GM12878 (cell line): ENCODE measurements around the gene OVOL1. TPM values are rescaled to one million over a fixed set of nuclear protein-coding genes. Genes with fewer than 3 reads are reported as not detected.
A peak's percentile ranks its signal among the peaks of the same experiment; 100 is the strongest.

ENCODE experiments used
- ATAC-seq: fragments of 200-7000 bp; cut with Tn5 transposase; 3 replicates; pipeline ENCODE4 v1.9.1; 2020; ENCODE audit warnings: mild to moderate bottlenecking, moderate library complexity
- BruUV-seq: library from RNA; stranded (reverse); fragments of 400-500 nt; replicated peaks from 2 replicates; lab custom pipeline; 2021; lab: Mats Ljungman, UMichigan
- CTCF ChIA-PET: fragments of 300-600 bp; sonication (Branson Sonifier 250); formaldehyde crosslinking; extraction: SDS; loops from one replicate; lab custom pipeline; 2021; ENCODE audit warnings: inconsistent platforms; lab: Yijun Ruan, JAX
- POLR2A ChIA-PET: fragments of 350-600 bp; formaldehyde crosslinking; extraction: SDS; loops from one replicate; lab custom pipeline; 2021; ENCODE audit warnings: inconsistent platforms; lab: Charles Lee
- RAD21 ChIA-PET: fragments of 300-600 bp; sonication (Branson Sonifier 250); formaldehyde crosslinking; loops from one replicate; lab custom pipeline; 2023; ENCODE audit warnings: antibody characterized with exemption; ENCODE audit not compliant: unreplicated experiment; lab: Charles Lee
- SMC1A ChIA-PET: fragments of 300-600 bp; sonication (Branson Sonifier 250); formaldehyde crosslinking; loops from one replicate; lab custom pipeline; 2023; ENCODE audit not compliant: unreplicated experiment, uncharacterized antibody; lab: Charles Lee
- DNase-seq: peaks from one replicate; pipeline ENCODE4 v3.0.0-alpha.2; 2011; ENCODE audit warnings: low read depth, low spot score
- FAIRE-seq: peaks from 3 replicates; lab custom pipeline; 2011; peaks lifted over from hg19 to GRCh38; lab: Jason Lieb, UNC
- H2AFZ ChIP-seq: 2 replicates; pipeline ENCODE4 v1.6.0; 2011; ENCODE audit warnings: low read depth, low read length, control low read depth; ENCODE audit not compliant: control insufficient read depth
- H3K27ac ChIP-seq: 2 replicates; pipeline ENCODE4 v1.5.1; 2011; ENCODE audit warnings: control low read depth; ENCODE audit not compliant: control insufficient read depth, insufficient read depth
- H3K27me3 ChIP-seq, 2 experiments: replicated peaks in 1 of 2; 2 replicates each; pipeline versions ENCODE4 v1.6.0 to v1.6.1; 2011; ENCODE audit warnings: low read length in 1 of 2; ENCODE audit not compliant: control insufficient read depth in 2 of 2, insufficient read depth in 2 of 2
- H3K36me3 ChIP-seq, 2 experiments: 2 replicates each; pipeline ENCODE4 v1.5.1; 2011; ENCODE audit warnings: low read length in 1 of 2; ENCODE audit not compliant: control insufficient read depth in 2 of 2, insufficient read depth in 2 of 2
- H3K4me1 ChIP-seq: 2 replicates; pipeline ENCODE4 v1.6.1; 2011; ENCODE audit warnings: mild to moderate bottlenecking, low read length, moderate library complexity, mixed read lengths; ENCODE audit not compliant: control insufficient read depth, insufficient read depth
- H3K4me2 ChIP-seq: 2 replicates; pipeline ENCODE4 v1.6.0; 2011; ENCODE audit warnings: control low read depth; ENCODE audit not compliant: control insufficient read depth, insufficient read depth
- H3K4me3 ChIP-seq: fragments of 200-600 bp; sonication (generic); 2 replicates; pipeline ENCODE4 v1.5.1; 2016
- H3K79me2 ChIP-seq: 2 replicates; pipeline ENCODE4 v1.6.0; 2011; ENCODE audit warnings: low read length; ENCODE audit not compliant: control insufficient read depth, insufficient read depth
- H3K9ac ChIP-seq: 2 replicates; pipeline ENCODE4 v1.8.0; 2011; ENCODE audit warnings: low read length, control low read depth, mixed read lengths; ENCODE audit not compliant: control insufficient read depth, insufficient read depth
- H3K9me3 ChIP-seq: replicated peaks from 3 replicates; pipeline ENCODE4 v1.5.1; 2011; ENCODE audit warnings: mild to moderate bottlenecking, low read length; ENCODE audit not compliant: control insufficient read depth, insufficient read depth
- H4K20me1 ChIP-seq: 2 replicates; pipeline ENCODE4 v1.6.0; 2011; ENCODE audit not compliant: control insufficient read depth, insufficient read depth
- BCL3 ChIP-seq: IDR thresholded peaks from 2 replicates; pipeline ENCODE4 v1.6.1; 2011; ENCODE audit warnings: borderline replicate concordance, low read depth, mild to moderate bottlenecking, moderate library complexity, low read length; ENCODE audit not compliant: insufficient read depth, poor library complexity, severe bottlenecking
- BMI1 ChIP-seq: fragments of 450-650 bp; IDR thresholded peaks from 2 replicates; pipeline ENCODE4 v1.6.1; 2016; ENCODE audit warnings: mild to moderate bottlenecking, moderate library complexity, borderline replicate concordance
- FOS ChIP-seq: IDR thresholded peaks from 3 replicates; pipeline ENCODE4 v1.6.1; 2011; ENCODE audit warnings: borderline replicate concordance; ENCODE audit not compliant: insufficient read length; ENCODE audit errors: extremely low read depth
- IKZF1 ChIP-seq: fragments of 450-650 bp; conservative IDR thresholded peaks from 2 replicates; pipeline ENCODE4 v1.6.1; 2017; ENCODE audit warnings: antibody characterized with exemption, mild to moderate bottlenecking
- JUNB ChIP-seq: IDR thresholded peaks from 2 replicates; pipeline ENCODE4 v1.6.1; 2016; ENCODE audit warnings: antibody characterized with exemption, mild to moderate bottlenecking
- MTA2 ChIP-seq: fragments of 450-650 bp; IDR thresholded peaks from 2 replicates; pipeline ENCODE4 v1.6.1; 2016; ENCODE audit warnings: low read depth, mild to moderate bottlenecking, moderate library complexity
- NFIC ChIP-seq: IDR thresholded peaks from 2 replicates; pipeline ENCODE4 v1.6.1; 2012; ENCODE audit warnings: low read depth, mild to moderate bottlenecking, inconsistent platforms, low read length, moderate library complexity
- POU2F2 ChIP-seq: IDR thresholded peaks from 3 replicates; pipeline ENCODE4 v1.6.1; 2011; ENCODE audit warnings: low read depth, mild to moderate bottlenecking, low read length, borderline replicate concordance
- RAD21 ChIP-seq: IDR thresholded peaks from 2 replicates; pipeline ENCODE4 v1.6.1; 2011; ENCODE audit warnings: mild to moderate bottlenecking, low read depth, low read length, moderate library complexity; ENCODE audit not compliant: insufficient read depth
- SMC3 ChIP-seq: IDR thresholded peaks from 2 replicates; pipeline ENCODE4 v1.6.1; 2011; ENCODE audit warnings: low read length, improper control_type of control experiment, borderline replicate concordance
- TARDBP ChIP-seq: IDR thresholded peaks from 2 replicates; pipeline ENCODE4 v1.6.1; 2016; ENCODE audit warnings: borderline replicate concordance
- TCF3 ChIP-seq: IDR thresholded peaks from 2 replicates; pipeline ENCODE4 v1.6.1; 2012; ENCODE audit warnings: low read depth, mild to moderate bottlenecking, low read length, borderline replicate concordance; ENCODE audit not compliant: insufficient read depth
- USF1 ChIP-seq: IDR thresholded peaks from 2 replicates; pipeline ENCODE4 v1.6.1; 2011; ENCODE audit warnings: borderline replicate concordance, low read depth, mild to moderate bottlenecking, moderate library complexity, mixed read lengths, low read length; ENCODE audit not compliant: insufficient read depth; ENCODE audit errors: extremely low read length
- ZNF24 ChIP-seq: fragments of 450-650 bp; IDR thresholded peaks from 2 replicates; pipeline ENCODE4 v1.6.1; 2017; ENCODE audit warnings: antibody characterized with exemption, mild to moderate bottlenecking
- ZNF384 ChIP-seq: IDR thresholded peaks from 2 replicates; pipeline ENCODE4 v1.6.1; 2012; ENCODE audit warnings: low read depth, mild to moderate bottlenecking, low read length, improper control_type of control experiment, borderline replicate concordance
- WGBS: methylation state at CpG from one replicate; pipeline ENCODE4 v1.1.6; 2016; ENCODE audit warnings: low lambda C conversion rate; ENCODE audit not compliant: insufficient replicate concordance, insufficient coverage; ENCODE audit errors: missing lambda C conversion rate; 5-methylcytosine and 5-hydroxymethylcytosine counted together
- in situ Hi-C: fragments of 300-500 bp; cut with MboI; formaldehyde crosslinking; loops from 9 replicates; pipeline ENCODE4 v1.14.3; 2018; ENCODE audit warnings: mixed read lengths
- intact Hi-C: fragments of 100-400 bp; cut with micrococcal nuclease; formaldehyde crosslinking; loops from one replicate; pipeline ENCODE4 v1.14.2; 2022; ENCODE audit not compliant: unreplicated experiment
- polyA plus RNA-seq, 11 experiments: library from polyadenylated mRNA; depleted of rRNA in 4 of 11; unstranded in 6 of 11; stranded (reverse) in 5 of 11; fragments of >200 nt; fragmentation: Nextera tagmentation in 4 of 11; fragmentation: Illumina TruSeq in 1 of 11; extraction: Ambion mirVana in 4 of 11; extraction: Trizol in 1 of 11; gene quantifications; 1 replicate in 1 of 11; 2 replicates in 10 of 11; pipeline versions ENCODE4 v1.2.1 to v1.2.3, GENCODE V29; 2011 to 2016; ENCODE audit warnings: inconsistent platforms in 2 of 11, missing spikeins in 2 of 11, low read depth in 1 of 11
- total RNA-seq, 4 experiments: library from RNA; depleted of rRNA in 3 of 4; stranded (reverse); fragments of >200 nt in 3 of 4; fragmentation: Illumina TruSeq in 1 of 4; extraction: Trizol in 1 of 4; gene quantifications; 2 replicates each; pipeline versions ENCODE4 v1.2.1 to v1.2.3, GENCODE V29; 2013 to 2021
- TF ChIP-seq, protein P1 (sequence below): IDR thresholded peaks from 2 replicates; pipeline ENCODE4 v1.6.1; 2011; ENCODE audit warnings: mild to moderate bottlenecking, low read depth, low read length, moderate library complexity; ENCODE audit not compliant: insufficient replicate concordance

OVOL1 gene
- total and polyA plus RNA-seq, 10 of the 15 experiments (the other 5 are each of a cell fraction or from before 2014, with no cell fraction given): 0.04 to 0.96 (median 0.09) TPM; not detected in 7

GRCh38 chr11:65810046-65810868, 23.4 kb downstream of the OVOL1 start:
- BruUV-seq: no TSS peak
- intact Hi-C loops (no loop called here), in situ Hi-C loops (no loop called here)
- DNase-seq (no peak), FAIRE-seq (no peak), ATAC-seq (peak; percentile 67)
- Histone ChIP-seq H3K27ac (no peak overlapping the region), H2AFZ (no peak overlapping the region), H3K27me3 (no peaks in the 10 kb centered on the region; a peak in 1 of 4 replicates), H3K4me2 (no peak overlapping the region), H3K4me3 (no peak overlapping the region), H4K20me1 (no peaks in the 10 kb centered on the region), H3K9ac (no peak overlapping the region), H3K4me1 (no peaks in the 10 kb centered on the region), H3K9me3 (no peaks in the 10 kb centered on the region), H3K36me3 (no peaks in the 10 kb centered on the region), H3K79me2 (no peaks in the 10 kb centered on the region)
- ChIA-PET CTCF (interaction anchor here (1.6 kb wide), 1 partner anchor 31 kb away, joined by 8 read pairs; no protein-coding TSS in a partner anchor), RAD21 (no interaction called here), SMC1A (interaction anchor here (0.6 kb wide), 1 partner anchor 27 kb away, joined by 5 read pairs; no protein-coding TSS in a partner anchor), POLR2A (interaction anchor here (0.5 to 1.2 kb wide), 3 partner anchors 14 to 122 kb away, joined by 3 to 4 read pairs (median 3); no protein-coding TSS in a partner anchor)
- WGBS: 81% methylated on average over 23 of the region's 23 CpGs
- TF ChIP-seq JUNB: no peak
- no peak for TF ChIP-seq ZNF24
- no peak for TF ChIP-seq USF1
- TF ChIP-seq POU2F2: 0 out of 3 replicates have a peak, but pooled peaks have one; percentile 28
- TF ChIP-seq TCF3: peak; percentile 66; the same call in 1 of the 2 replicates
- no peak for TF ChIP-seq FOS
- TF ChIP-seq BCL3: peak; percentile 98
- no peak for TF ChIP-seq ZNF384
- no peak for TF ChIP-seq IKZF1
- no peak for TF ChIP-seq MTA2
- peak; percentile 46; the same call in 1 of the 2 replicates for TF ChIP-seq NFIC
- no peak for TF ChIP-seq BMI1
- TF ChIP-seq SMC3: peak; percentile 7; the same call in 1 of the 2 replicates
- TF ChIP-seq, protein P1, sequence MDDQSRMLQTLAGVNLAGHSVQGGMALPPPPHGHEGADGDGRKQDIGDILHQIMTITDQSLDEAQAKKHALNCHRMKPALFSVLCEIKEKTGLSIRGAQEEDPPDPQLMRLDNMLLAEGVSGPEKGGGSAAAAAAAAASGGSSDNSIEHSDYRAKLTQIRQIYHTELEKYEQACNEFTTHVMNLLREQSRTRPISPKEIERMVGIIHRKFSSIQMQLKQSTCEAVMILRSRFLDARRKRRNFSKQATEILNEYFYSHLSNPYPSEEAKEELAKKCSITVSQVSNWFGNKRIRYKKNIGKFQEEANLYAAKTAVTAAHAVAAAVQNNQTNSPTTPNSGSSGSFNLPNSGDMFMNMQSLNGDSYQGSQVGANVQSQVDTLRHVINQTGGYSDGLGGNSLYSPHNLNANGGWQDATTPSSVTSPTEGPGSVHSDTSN: peak; percentile 79
- 0 out of 2 replicates have a peak, but pooled peaks have one; percentile 10 for TF ChIP-seq RAD21
- TF ChIP-seq TARDBP: no peak
